ENCODE results near the gene BSN.

DNA sequence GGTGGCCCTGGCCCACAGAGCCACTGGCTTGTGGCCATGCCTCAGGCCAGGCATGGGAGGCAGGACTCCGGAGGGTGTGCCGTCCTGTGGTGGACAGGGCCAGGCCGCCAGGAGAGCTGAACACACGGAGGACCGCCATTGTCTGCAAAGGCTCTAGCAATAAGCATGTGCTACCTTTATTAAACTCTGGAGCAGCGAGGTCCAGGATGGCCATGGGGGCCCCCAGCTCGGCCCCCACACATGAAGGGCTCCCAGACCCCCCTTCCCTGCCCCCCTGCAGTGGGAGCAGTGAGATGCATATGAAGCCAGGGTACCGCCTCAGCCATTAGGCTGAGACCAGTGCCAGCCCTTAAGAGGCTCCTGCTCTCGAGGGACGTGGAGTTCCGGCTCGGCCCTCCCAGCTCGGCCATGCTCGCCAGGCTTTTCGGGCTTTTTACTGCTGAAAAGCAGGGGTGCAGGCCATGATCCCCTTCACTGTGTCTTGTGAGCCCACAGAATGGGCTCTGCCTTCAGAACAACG lies 162.5 kb downstream of the BSN start:
- TF ChIP-seq, protein P1, sequence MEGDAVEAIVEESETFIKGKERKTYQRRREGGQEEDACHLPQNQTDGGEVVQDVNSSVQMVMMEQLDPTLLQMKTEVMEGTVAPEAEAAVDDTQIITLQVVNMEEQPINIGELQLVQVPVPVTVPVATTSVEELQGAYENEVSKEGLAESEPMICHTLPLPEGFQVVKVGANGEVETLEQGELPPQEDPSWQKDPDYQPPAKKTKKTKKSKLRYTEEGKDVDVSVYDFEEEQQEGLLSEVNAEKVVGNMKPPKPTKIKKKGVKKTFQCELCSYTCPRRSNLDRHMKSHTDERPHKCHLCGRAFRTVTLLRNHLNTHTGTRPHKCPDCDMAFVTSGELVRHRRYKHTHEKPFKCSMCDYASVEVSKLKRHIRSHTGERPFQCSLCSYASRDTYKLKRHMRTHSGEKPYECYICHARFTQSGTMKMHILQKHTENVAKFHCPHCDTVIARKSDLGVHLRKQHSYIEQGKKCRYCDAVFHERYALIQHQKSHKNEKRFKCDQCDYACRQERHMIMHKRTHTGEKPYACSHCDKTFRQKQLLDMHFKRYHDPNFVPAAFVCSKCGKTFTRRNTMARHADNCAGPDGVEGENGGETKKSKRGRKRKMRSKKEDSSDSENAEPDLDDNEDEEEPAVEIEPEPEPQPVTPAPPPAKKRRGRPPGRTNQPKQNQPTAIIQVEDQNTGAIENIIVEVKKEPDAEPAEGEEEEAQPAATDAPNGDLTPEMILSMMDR (IDR thresholded peaks at IDR 0.05): no peak
- TF ChIP-seq POLR2A (IDR thresholded peaks at IDR 0.05): no peak

Data from suprapubic skin (tissue), 3 donors.